Smooth muscle cell (in vitro differentiated cells): ENCODE results near the gene FAM210B. TPM values are rescaled to one million over a fixed set of nuclear protein-coding genes. Genes with fewer than 3 reads are reported as not detected.
A peak's percentile ranks its signal among the peaks of the same experiment; 100 is the strongest.

ENCODE experiments used
- DNase-seq: peaks from one replicate; lab custom pipeline; 2025; ENCODE audit not compliant: unreplicated experiment; lab: John Stamatoyannopoulos, UW
- H2AFZ ChIP-seq: fragments of 200-600 bp; sonication (generic); 2 replicates; pipeline ENCODE4 v1.6.0; 2016; ENCODE audit warnings: antibody characterized with exemption, low read depth, mild to moderate bottlenecking
- H3F3A ChIP-seq: fragments of 200-600 bp; sonication (generic); 2 replicates; pipeline ENCODE4 v1.6.0; 2017; ENCODE audit warnings: antibody characterized with exemption, low read depth
- H3K27ac ChIP-seq: fragments of 200-600 bp; sonication (generic); 2 replicates; pipeline ENCODE4 v1.5.1; 2016; ENCODE audit warnings: low read depth, mild to moderate bottlenecking
- H3K27me3 ChIP-seq: fragments of 200-600 bp; sonication (generic); 2 replicates; pipeline ENCODE4 v1.6.1; 2016; ENCODE audit warnings: low read depth, mild to moderate bottlenecking
- H3K36me3 ChIP-seq: fragments of 200-600 bp; sonication (generic); 2 replicates; pipeline ENCODE4 v1.5.1; 2016; ENCODE audit warnings: low read depth
- H3K4me1 ChIP-seq: fragments of 200-600 bp; sonication (generic); 2 replicates; pipeline ENCODE4 v1.5.1; 2016; ENCODE audit warnings: low read depth
- H3K4me2 ChIP-seq: fragments of 200-600 bp; sonication (generic); 2 replicates; pipeline ENCODE4 v1.6.0; 2016; ENCODE audit warnings: mild to moderate bottlenecking
- H3K4me3 ChIP-seq: fragments of 200-600 bp; sonication (generic); 2 replicates; pipeline ENCODE4 v1.5.1; 2016; ENCODE audit warnings: mild to moderate bottlenecking
- H3K79me2 ChIP-seq: fragments of 200-600 bp; sonication (generic); 2 replicates; pipeline ENCODE4 v1.6.0; 2016; ENCODE audit warnings: low read depth, mild to moderate bottlenecking
- H3K9ac ChIP-seq: fragments of 200-600 bp; sonication (generic); 2 replicates; pipeline ENCODE4 v1.6.0; 2016; ENCODE audit warnings: low read depth
- H3K9me3 ChIP-seq: fragments of 200-600 bp; sonication (generic); replicated peaks from 2 replicates; pipeline ENCODE4 v1.5.1; 2016; ENCODE audit warnings: low read depth
- H4K20me1 ChIP-seq: fragments of 200-600 bp; sonication (generic); 2 replicates; pipeline ENCODE4 v1.6.0; 2016; ENCODE audit warnings: low read depth
- CTCF ChIP-seq: fragments of 200-600 bp; sonication (generic); IDR thresholded peaks from 2 replicates; pipeline ENCODE4 v1.5.1; 2017; ENCODE audit warnings: borderline replicate concordance, mild to moderate bottlenecking, antibody characterized with exemption; ENCODE audit not compliant: insufficient read depth, poor library complexity, severe bottlenecking
- WGBS: methylation state at CpG from one replicate; pipeline ENCODE4 v1.1.7; 2016; ENCODE audit warnings: low lambda C conversion rate; 5-methylcytosine and 5-hydroxymethylcytosine counted together
- polyA plus RNA-seq: library from polyadenylated mRNA; unstranded; fragments of >200 nt; fragmentation: Nextera tagmentation; extraction: Ambion mirVana; gene quantifications from 2 replicates; pipeline ENCODE4 v1.2.1, GENCODE V29; 2016
- total RNA-seq: library from RNA; depleted of rRNA; stranded (reverse); fragments of >200 nt; gene quantifications from 2 replicates; pipeline ENCODE4 v1.2.3, GENCODE V29; 2014

Gene FAM210B
- total and polyA plus RNA-seq, 2 experiments from 2014 or later = 32.0 to 38.2 TPM

GRCh38 chr20:56392881-56393482, 34.2 kb downstream of the FAM210B start:
- H3K9ac ChIP-seq = peak overlapping the region; percentile 80
- no peaks in the 10 kb centered on the region for H3K27me3 ChIP-seq
- DNase-seq = no peak
- H4K20me1 ChIP-seq = peaks cover 7% of the 10 kb centered on the region
- H3K36me3 ChIP-seq = peaks cover 18% of the 10 kb centered on the region
- peak overlapping the region; percentile 96 for H2AFZ ChIP-seq
- peaks cover 23% of the 10 kb centered on the region for H3K4me1 ChIP-seq
- peak overlapping the region; percentile 97 for H3K4me2 ChIP-seq
- peaks cover 4% of the 10 kb centered on the region for H3F3A ChIP-seq
- WGBS = 8% methylated on average over 18 of the region's 18 CpGs
- TF ChIP-seq CTCF = no peak
- H3K79me2 ChIP-seq = peaks cover 48% of the 10 kb centered on the region
- peak overlapping the region; percentile 86 for H3K27ac ChIP-seq
- H3K4me3 ChIP-seq = peak overlapping the region; percentile 80
- H3K9me3 ChIP-seq = no peaks in the 10 kb centered on the region

- Histone ChIP-seq H3K4me2 (peak overlapping the region; percentile 97), H4K20me1 (peaks cover 7% of the 10 kb centered on the region), H3K9me3 (no peaks in the 10 kb centered on the region), H3K79me2 (peaks cover 48% of the 10 kb centered on the region), H2AFZ (no peak overlapping the region), H3K27me3 (no peaks in the 10 kb centered on the region), H3K4me1 (peaks cover 23% of the 10 kb centered on the region), H3K9ac (peak overlapping the region; percentile 80), H3K4me3 (peak overlapping the region; percentile 80), H3F3A (peaks cover 4% of the 10 kb centered on the region), H3K36me3 (peaks cover 18% of the 10 kb centered on the region), H3K27ac (peak overlapping the region; percentile 86)
- 75% methylated on average over 8 of the region's 8 CpGs for WGBS
- no peak for TF ChIP-seq CTCF
- DNase-seq = no peak
These were observed 34.9 kb downstream of the FAM210B start for GRCh38 chr20:56393653-56394052.

GRCh38 chr20:56395166-56395565, 36.4 kb downstream of the FAM210B start:
- H3K4me1 ChIP-seq = peaks cover 23% of the 10 kb centered on the region
- H3K9ac ChIP-seq = no peak overlapping the region
- no peak overlapping the region for H2AFZ ChIP-seq
- no peaks in the 10 kb centered on the region for H3K9me3 ChIP-seq
- peaks cover 7% of the 10 kb centered on the region for H4K20me1 ChIP-seq
- no peak overlapping the region for H3K4me2 ChIP-seq
- H3K27me3 ChIP-seq = no peaks in the 10 kb centered on the region
- peak overlapping the region; percentile 86 for H3K27ac ChIP-seq
- no peak overlapping the region for H3K4me3 ChIP-seq
- H3K79me2 ChIP-seq = peaks cover 40% of the 10 kb centered on the region
- peaks cover 4% of the 10 kb centered on the region for H3F3A ChIP-seq
- no peak for DNase-seq
- TF ChIP-seq CTCF = no peak
- WGBS = 61% methylated on average over 4 of the region's 4 CpGs
- H3K36me3 ChIP-seq = peaks cover 18% of the 10 kb centered on the region
